ENCODE measurements around the gene LHFPL6. TPM values are rescaled to one million over a fixed set of nuclear protein-coding genes. Genes with fewer than 3 reads are reported as not detected.

The LHFPL6 gene
- total and polyA plus RNA-seq, 4 donors: 58.1 to 214 (median 169) TPM

DNA sequence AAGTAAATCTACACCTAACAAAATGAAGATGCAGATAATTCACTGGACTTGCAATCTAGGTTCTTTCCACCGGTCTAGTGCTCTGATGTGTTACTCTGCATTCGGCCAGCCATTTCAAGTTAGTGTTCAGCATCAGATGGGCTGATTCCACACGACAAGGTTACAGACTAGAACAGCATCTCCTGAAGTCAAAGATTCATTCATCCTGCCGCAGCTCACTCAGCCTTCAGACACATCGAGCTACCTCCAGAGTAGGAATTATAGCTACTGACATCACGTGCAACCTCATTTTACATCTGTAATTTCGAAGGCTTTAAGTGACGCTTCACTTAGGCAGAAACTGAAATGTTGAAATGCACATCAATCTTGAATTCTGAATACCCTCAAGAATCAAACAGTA is 76.5 kb downstream of the LHFPL6 start:
- ATAC-seq (ENCODE audit: low FRiP score) (no peak), DNase-seq (no peak)
- WGBS, 2 donors: 77 to 82% methylated on average over 8 of the region's 8 CpGs
- intact Hi-C loops (cut with DNase I): loop anchor here in 1 of 2 donors (5.0 kb wide), 1 partner anchor 76 kb away; the partner anchor contains the start of gene LHFPL6
- Histone ChIP-seq H3K27ac (ENCODE audit: low read depth in 1 of 2, low read length in 2 of 2) (peak overlapping the region in 1 of 2 donors; percentile 74), H3K4me3 (ENCODE audit: low read length in 2 of 2) (no peak overlapping the region), H3K36me3 (ENCODE audit: control insufficient read depth in 1 of 2, insufficient read depth in 2 of 2, low read length in 1 of 2) (no peaks in the 10 kb centered on the region), H3K27me3 (ENCODE audit: control insufficient read depth in 1 of 2, insufficient read depth in 2 of 2, low read length in 1 of 2) (no peaks in the 10 kb centered on the region), H3K9me3 (ENCODE audit: control insufficient read depth, low read length) (no peaks in the 10 kb centered on the region), H3K4me1 (ENCODE audit: control insufficient read depth in 1 of 2, insufficient read depth in 2 of 2, low read length in 2 of 2) (peaks cover 0 to 19% of the 10 kb centered on the region in 2 donors)

GRCh38 chr13:39525506-39525905 is 77.5 kb downstream of the LHFPL6 start:
- H3K27me3 ChIP-seq (ENCODE audit: control insufficient read depth in 1 of 2, insufficient read depth in 2 of 2, low read length in 1 of 2): no peaks in the 10 kb centered on the region
- no peak overlapping the region for H3K4me3 ChIP-seq (ENCODE audit: low read length in 2 of 2)
- 12 to 13% methylated on average over 1 of the region's 1 CpG for WGBS, 2 donors
- ATAC-seq (ENCODE audit: low FRiP score) (no peak), DNase-seq (no peak)
- H3K9me3 ChIP-seq (ENCODE audit: control insufficient read depth, low read length): no peaks in the 10 kb centered on the region
- intact Hi-C loops (cut with DNase I): loop anchor here in 1 of 2 donors (5.0 kb wide), 1 partner anchor 77 kb away; the partner anchor contains the start of gene LHFPL6
- H3K36me3 ChIP-seq (ENCODE audit: control insufficient read depth in 1 of 2, insufficient read depth in 2 of 2, low read length in 1 of 2): no peaks in the 10 kb centered on the region
- H3K4me1 ChIP-seq (ENCODE audit: control insufficient read depth in 1 of 2, insufficient read depth in 2 of 2, low read length in 2 of 2): peaks cover 0 to 16% of the 10 kb centered on the region in 2 donors
- no peak overlapping the region for H3K27ac ChIP-seq (ENCODE audit: low read depth in 1 of 2, low read length in 2 of 2)

- H3K4me1 ChIP-seq (ENCODE audit: control insufficient read depth in 1 of 2, insufficient read depth in 2 of 2, low read length in 2 of 2): peaks cover 0 to 10% of the 10 kb centered on the region in 2 donors
- intact Hi-C loops (cut with DNase I): loop anchor here in 1 of 2 donors (5.0 kb wide), 1 partner anchor 78 kb away; the partner anchor contains the start of gene LHFPL6
- 46 to 65% methylated on average over 4 of the region's 4 CpGs for WGBS, 2 donors
These were observed 78.2 kb downstream of the LHFPL6 start for GRCh38 chr13:39524795-39525194.

DNA sequence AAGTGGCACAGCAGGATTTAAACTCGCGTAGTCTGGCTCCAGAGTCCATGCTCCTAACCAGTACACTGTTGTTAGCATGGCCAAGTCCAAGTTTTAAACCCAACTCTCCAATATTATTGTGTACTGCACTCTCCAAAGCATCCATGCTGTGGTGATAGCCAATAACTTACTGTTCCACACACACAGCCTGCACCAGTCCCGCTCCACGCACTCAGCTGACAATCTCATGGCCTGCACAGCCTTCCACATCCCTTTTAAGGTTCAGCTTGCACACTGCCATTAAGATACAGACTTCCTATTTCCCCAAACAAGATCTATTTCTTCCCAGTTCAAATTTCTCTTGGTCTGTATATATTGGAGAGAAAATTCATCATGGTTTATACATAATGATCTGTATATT is 80.7 kb downstream of the LHFPL6 start:
- Histone ChIP-seq H3K9me3 (ENCODE audit: control insufficient read depth, low read length) (no peaks in the 10 kb centered on the region), H3K4me1 (ENCODE audit: control insufficient read depth in 1 of 2, insufficient read depth in 2 of 2, low read length in 2 of 2) (peaks cover 0 to 10% of the 10 kb centered on the region in 2 donors), H3K4me3 (ENCODE audit: low read length in 2 of 2) (no peak overlapping the region), H3K36me3 (ENCODE audit: control insufficient read depth in 1 of 2, insufficient read depth in 2 of 2, low read length in 1 of 2) (no peaks in the 10 kb centered on the region), H3K27me3 (ENCODE audit: control insufficient read depth in 1 of 2, insufficient read depth in 2 of 2, low read length in 1 of 2) (no peaks in the 10 kb centered on the region), H3K27ac (ENCODE audit: low read depth in 1 of 2, low read length in 2 of 2) (no peak overlapping the region)
- no peak for DNase-seq
- no peak for ATAC-seq (ENCODE audit: low FRiP score)
- intact Hi-C loops (cut with DNase I): no loop called here
- WGBS, 2 donors: 96 to 97% methylated on average over 4 of the region's 4 CpGs

More at GRCh38 chr13:39524795-39525194, 78.2 kb downstream of the LHFPL6 start:
- ATAC-seq (ENCODE audit: low FRiP score) (no peak), DNase-seq (no peak)
- no peak overlapping the region for H3K4me3 ChIP-seq (ENCODE audit: low read length in 2 of 2)
- no peak overlapping the region for H3K27ac ChIP-seq (ENCODE audit: low read depth in 1 of 2, low read length in 2 of 2)
- H3K27me3 ChIP-seq (ENCODE audit: control insufficient read depth in 1 of 2, insufficient read depth in 2 of 2, low read length in 1 of 2): no peaks in the 10 kb centered on the region
- no peaks in the 10 kb centered on the region for H3K9me3 ChIP-seq (ENCODE audit: control insufficient read depth, low read length)
- no peaks in the 10 kb centered on the region for H3K36me3 ChIP-seq (ENCODE audit: control insufficient read depth in 1 of 2, insufficient read depth in 2 of 2, low read length in 1 of 2)

- H3K27me3 ChIP-seq (ENCODE audit: control insufficient read depth in 1 of 2, insufficient read depth in 2 of 2, low read length in 1 of 2): no peaks in the 10 kb centered on the region
- intact Hi-C loops (cut with DNase I): no loop called here
- H3K36me3 ChIP-seq (ENCODE audit: control insufficient read depth in 1 of 2, insufficient read depth in 2 of 2, low read length in 1 of 2): no peaks in the 10 kb centered on the region
- no peaks in the 10 kb centered on the region for H3K9me3 ChIP-seq (ENCODE audit: control insufficient read depth, low read length)
- H3K4me3 ChIP-seq (ENCODE audit: low read length in 2 of 2): no peak overlapping the region
- DNase-seq: no peak
- 7 to 11% methylated on average over 4 of the region's 4 CpGs for WGBS, 2 donors
- no peak overlapping the region for H3K27ac ChIP-seq (ENCODE audit: low read depth in 1 of 2, low read length in 2 of 2)
- no peak for ATAC-seq (ENCODE audit: low FRiP score)
- peaks cover 0 to 8% of the 10 kb centered on the region in 2 donors for H3K4me1 ChIP-seq (ENCODE audit: control insufficient read depth in 1 of 2, insufficient read depth in 2 of 2, low read length in 2 of 2)
These were observed 81.3 kb downstream of the LHFPL6 start for GRCh38 chr13:39521701-39522100.

- peaks cover 4 to 8% of the 10 kb centered on the region in 2 donors for H3K4me1 ChIP-seq (ENCODE audit: control insufficient read depth in 1 of 2, insufficient read depth in 2 of 2, low read length in 2 of 2)
- H3K4me3 ChIP-seq (ENCODE audit: low read length in 2 of 2): no peak overlapping the region
- intact Hi-C loops (cut with DNase I): loop anchor here (10.0 kb wide), 1 partner anchor 101 kb away; no protein-coding TSS in a partner anchor
- DNase-seq (no peak), ATAC-seq (ENCODE audit: low FRiP score) (no peak)
- no peaks in the 10 kb centered on the region for H3K9me3 ChIP-seq (ENCODE audit: control insufficient read depth, low read length)
- WGBS, 2 donors: 5 to 10% methylated on average over 6 of the region's 6 CpGs
- H3K27ac ChIP-seq (ENCODE audit: low read depth in 1 of 2, low read length in 2 of 2): no peak overlapping the region
- H3K36me3 ChIP-seq (ENCODE audit: control insufficient read depth in 1 of 2, insufficient read depth in 2 of 2, low read length in 1 of 2): no peaks in the 10 kb centered on the region
- no peaks in the 10 kb centered on the region for H3K27me3 ChIP-seq (ENCODE audit: control insufficient read depth in 1 of 2, insufficient read depth in 2 of 2, low read length in 1 of 2)
These were observed 86.9 kb downstream of the LHFPL6 start for GRCh38 chr13:39516096-39516495.

DNA sequence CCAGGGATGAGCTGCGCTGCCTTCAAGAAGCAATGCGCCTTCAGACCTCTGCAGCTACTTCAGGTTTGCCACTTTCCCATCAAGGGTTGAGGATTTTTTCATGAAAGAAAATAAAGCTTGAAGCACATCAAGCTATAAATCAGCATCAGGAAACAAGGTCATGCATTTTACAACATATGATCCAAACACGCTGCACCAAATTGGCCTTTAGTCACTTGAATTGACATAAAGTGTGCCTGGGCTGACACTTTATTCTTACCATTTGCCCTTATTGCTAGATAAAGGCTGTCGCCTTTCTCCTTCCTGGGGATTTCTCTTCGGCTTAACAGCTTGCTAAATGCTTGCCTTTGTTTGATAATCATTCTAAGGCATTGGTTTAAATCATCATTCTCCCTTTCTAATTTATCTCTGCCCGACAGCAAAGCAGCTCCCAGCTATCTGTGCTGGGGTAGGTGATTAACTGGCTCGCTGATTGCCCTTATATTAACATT is 87.7 kb downstream of the LHFPL6 start:
- DNase-seq (no peak), ATAC-seq (ENCODE audit: low FRiP score) (no peak)
- intact Hi-C loops (cut with DNase I): loop anchor here (10.0 kb wide), 1 partner anchor 100 kb away; no protein-coding TSS in a partner anchor
- Histone ChIP-seq H3K4me3 (ENCODE audit: low read length in 2 of 2) (no peak overlapping the region), H3K9me3 (ENCODE audit: control insufficient read depth, low read length) (no peaks in the 10 kb centered on the region), H3K27ac (ENCODE audit: low read depth in 1 of 2, low read length in 2 of 2) (no peak overlapping the region), H3K36me3 (ENCODE audit: control insufficient read depth in 1 of 2, insufficient read depth in 2 of 2, low read length in 1 of 2) (no peaks in the 10 kb centered on the region), H3K27me3 (ENCODE audit: control insufficient read depth in 1 of 2, insufficient read depth in 2 of 2, low read length in 1 of 2) (no peaks in the 10 kb centered on the region), H3K4me1 (ENCODE audit: control insufficient read depth in 1 of 2, insufficient read depth in 2 of 2, low read length in 2 of 2) (peaks cover 4 to 8% of the 10 kb centered on the region in 2 donors)
- 92 to 93% methylated on average over 7 of the region's 7 CpGs for WGBS, 2 donors

GRCh38 chr13:39512687-39513086 is 90.3 kb downstream of the LHFPL6 start:
- Histone ChIP-seq H3K27ac (ENCODE audit: low read depth in 1 of 2, low read length in 2 of 2) (no peak overlapping the region), H3K4me3 (ENCODE audit: low read length in 2 of 2) (no peak overlapping the region), H3K36me3 (ENCODE audit: control insufficient read depth in 1 of 2, insufficient read depth in 2 of 2, low read length in 1 of 2) (no peaks in the 10 kb centered on the region), H3K9me3 (ENCODE audit: control insufficient read depth, low read length) (no peaks in the 10 kb centered on the region), H3K4me1 (ENCODE audit: control insufficient read depth in 1 of 2, insufficient read depth in 2 of 2, low read length in 2 of 2) (peaks cover 4 to 8% of the 10 kb centered on the region in 2 donors), H3K27me3 (ENCODE audit: control insufficient read depth in 1 of 2, insufficient read depth in 2 of 2, low read length in 1 of 2) (no peaks in the 10 kb centered on the region)
- WGBS, 2 donors: 93 to 94% methylated on average over 6 of the region's 6 CpGs
- DNase-seq (no peak), ATAC-seq (ENCODE audit: low FRiP score) (no peak)
- intact Hi-C loops (cut with DNase I): loop anchor here (10.0 kb wide), 1 partner anchor 98 kb away; no protein-coding TSS in a partner anchor

DNA sequence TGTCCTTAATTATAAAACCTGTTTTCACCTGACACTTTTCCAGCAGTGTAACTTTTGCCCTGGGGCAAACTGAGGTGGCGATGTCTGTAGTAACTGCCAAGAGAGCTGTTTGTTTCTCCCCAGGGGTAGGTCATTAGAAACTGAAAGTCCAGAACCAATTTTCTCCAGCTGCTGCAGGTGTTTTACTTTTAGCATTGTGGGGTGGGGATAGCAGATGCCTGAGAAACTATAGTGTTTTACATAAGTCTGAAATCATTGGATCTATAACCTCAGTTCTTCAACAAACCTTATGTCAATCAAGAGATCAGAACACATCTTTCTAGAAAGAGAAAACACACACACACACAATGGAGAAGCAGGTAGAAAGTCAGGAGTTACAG is 92.7 kb downstream of the LHFPL6 start:
- DNase-seq: no peak
- no peak for ATAC-seq (ENCODE audit: low FRiP score)
- Histone ChIP-seq H3K4me3 (ENCODE audit: low read length in 2 of 2) (no peak overlapping the region), H3K9me3 (ENCODE audit: control insufficient read depth, low read length) (no peaks in the 10 kb centered on the region), H3K27me3 (ENCODE audit: control insufficient read depth in 1 of 2, insufficient read depth in 2 of 2, low read length in 1 of 2) (no peaks in the 10 kb centered on the region), H3K27ac (ENCODE audit: low read depth in 1 of 2, low read length in 2 of 2) (no peak overlapping the region), H3K36me3 (ENCODE audit: control insufficient read depth in 1 of 2, insufficient read depth in 2 of 2, low read length in 1 of 2) (no peaks in the 10 kb centered on the region), H3K4me1 (ENCODE audit: control insufficient read depth in 1 of 2, insufficient read depth in 2 of 2, low read length in 2 of 2) (peaks cover under 1 to 3% of the 10 kb centered on the region in 2 donors)
- intact Hi-C loops (cut with DNase I): loop anchor here (10.0 kb wide), 1 partner anchor 96 kb away; no protein-coding TSS in a partner anchor
- WGBS, 2 donors: 83 to 97% methylated on average over 1 of the region's 1 CpG

All from aorta (tissue), 5 donors.